DOHH2 (cell line): ENCODE measurements around the gene ADGRG4.

Experiments
- EZH2phosphoT487 ChIP-seq: fragments of 200-600 bp; sonication (generic); IDR thresholded peaks from 2 replicates; pipeline ENCODE4 v1.6.1; 2017; ENCODE audit warnings: borderline replicate concordance, mild to moderate bottlenecking, antibody characterized with exemption, low read length, moderate library complexity, mixed read lengths
- TF ChIP-seq, protein P1 (sequence below): fragments of 200-600 bp; sonication (generic); IDR thresholded peaks from one replicate; pipeline ENCODE4 v1.5.1; 2014; ENCODE audit warnings: antibody characterized with exemption, mild to moderate bottlenecking, low read depth, low read length; ENCODE audit not compliant: poor library complexity, severe bottlenecking

DNA sequence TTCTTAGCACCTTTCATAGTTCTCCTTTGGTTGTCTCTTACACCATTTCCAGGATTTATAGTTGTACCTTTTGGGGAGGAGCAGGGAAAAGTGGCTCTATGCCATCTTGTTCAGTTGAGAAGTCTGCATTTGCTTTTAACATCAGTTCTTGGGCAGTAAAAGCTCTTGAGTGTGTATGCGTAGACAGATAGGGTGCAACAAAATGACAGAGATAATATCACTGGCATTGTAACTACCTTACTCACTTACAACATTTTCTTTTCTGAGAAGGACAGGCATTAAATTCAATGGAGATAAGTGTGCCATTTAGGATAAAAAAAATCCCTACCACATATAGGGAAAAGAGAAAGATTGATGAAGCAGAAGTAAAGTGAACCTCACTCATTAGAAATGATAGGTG lies 38.9 kb downstream of the ADGRG4 start:
- TF ChIP-seq, protein P1, sequence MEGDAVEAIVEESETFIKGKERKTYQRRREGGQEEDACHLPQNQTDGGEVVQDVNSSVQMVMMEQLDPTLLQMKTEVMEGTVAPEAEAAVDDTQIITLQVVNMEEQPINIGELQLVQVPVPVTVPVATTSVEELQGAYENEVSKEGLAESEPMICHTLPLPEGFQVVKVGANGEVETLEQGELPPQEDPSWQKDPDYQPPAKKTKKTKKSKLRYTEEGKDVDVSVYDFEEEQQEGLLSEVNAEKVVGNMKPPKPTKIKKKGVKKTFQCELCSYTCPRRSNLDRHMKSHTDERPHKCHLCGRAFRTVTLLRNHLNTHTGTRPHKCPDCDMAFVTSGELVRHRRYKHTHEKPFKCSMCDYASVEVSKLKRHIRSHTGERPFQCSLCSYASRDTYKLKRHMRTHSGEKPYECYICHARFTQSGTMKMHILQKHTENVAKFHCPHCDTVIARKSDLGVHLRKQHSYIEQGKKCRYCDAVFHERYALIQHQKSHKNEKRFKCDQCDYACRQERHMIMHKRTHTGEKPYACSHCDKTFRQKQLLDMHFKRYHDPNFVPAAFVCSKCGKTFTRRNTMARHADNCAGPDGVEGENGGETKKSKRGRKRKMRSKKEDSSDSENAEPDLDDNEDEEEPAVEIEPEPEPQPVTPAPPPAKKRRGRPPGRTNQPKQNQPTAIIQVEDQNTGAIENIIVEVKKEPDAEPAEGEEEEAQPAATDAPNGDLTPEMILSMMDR, result no peak
- no peak for TF ChIP-seq EZH2phosphoT487
